ENCODE results near the gene SLC38A11. TPM values are rescaled to one million over a fixed set of nuclear protein-coding genes. Genes with fewer than 3 reads are reported as not detected.

The SLC38A11 gene
- total and polyA plus RNA-seq, 2 of the 8 experiments (the other 6 are each of a cell fraction or from before 2014, with no cell fraction given), result not detected

GRCh38 chr2:164952057-164952702 lies 3.1 kb downstream of the SLC38A11 start:
- no peaks in the 10 kb centered on the region for H3K79me1 ChIP-seq (ENCODE audit: low read depth, low read length)
- no peak overlapping the region for H4K5ac ChIP-seq (ENCODE audit: insufficient read length, low read depth, low read length)
- no peaks in the 10 kb centered on the region for H3K23me2 ChIP-seq (ENCODE audit: low read depth, low read length)
- no peak overlapping the region for H2AK5ac ChIP-seq (ENCODE audit: low read depth, low read length)
- TF ChIP-seq SP1 (IDR thresholded peaks at IDR 0.05; ENCODE audit: low read depth, low read length), result no peak
- TF ChIP-seq NANOG (IDR thresholded peaks at IDR 0.05; ENCODE audit: insufficient read depth, low read depth, low read length, poor library complexity, severe bottlenecking), result no peak
- no peak for TF ChIP-seq PHF8 (conservative IDR thresholded peaks at IDR 0.05; ENCODE audit: low read depth, low read length)
- TF ChIP-seq CTBP2 (IDR thresholded peaks at IDR 0.05; ENCODE audit: borderline replicate concordance, insufficient read depth, insufficient read length, low read length), result no peak
- no peak for TF ChIP-seq RFX5 (IDR thresholded peaks at IDR 0.05; ENCODE audit: borderline replicate concordance, low read depth, low read length)
- no peak for TF ChIP-seq SIX5 (IDR thresholded peaks at IDR 0.05; ENCODE audit: low read depth, low read length)
- no peak for TF ChIP-seq EP300 (IDR thresholded peaks at IDR 0.05; ENCODE audit: borderline replicate concordance in 1 of 2, low read depth in 2 of 2, low read length in 2 of 2)
- TF ChIP-seq RXRA (IDR thresholded peaks at IDR 0.05; ENCODE audit: insufficient read depth, low read depth, low read length), result no peak
- no peak for TF ChIP-seq TCF12 (IDR thresholded peaks at IDR 0.05; ENCODE audit: low read depth, low read length)
- TF ChIP-seq BACH1 (IDR thresholded peaks at IDR 0.05; ENCODE audit: low read length), result no peak
- TF ChIP-seq CBX8 (IDR thresholded peaks at IDR 0.05; ENCODE audit: borderline replicate concordance, low read depth, low read length), result no peak
- TF ChIP-seq GABPA (IDR thresholded peaks at IDR 0.05; ENCODE audit: borderline replicate concordance, insufficient read depth, low read length), result no peak
- TF ChIP-seq RNF2 (IDR thresholded peaks at IDR 0.05; ENCODE audit: borderline replicate concordance, low read depth, low read length, missing control alignments, poor library complexity, severe bottlenecking), result no peak
- no peaks in the 10 kb centered on the region for H3K4me1 ChIP-seq (replicated peaks in 1 of 4; ENCODE audit: control insufficient read depth in 3 of 4, insufficient read depth in 4 of 4, low read length in 3 of 4)
- no peak overlapping the region for H2BK12ac ChIP-seq (ENCODE audit: low read depth, low read length)
- H3K14ac ChIP-seq (ENCODE audit: insufficient read length), result no peak overlapping the region
- no peak for DNase-seq (ENCODE audit: low read depth in 1 of 2, low spot score in 2 of 2)
- no peak overlapping the region for H2BK15ac ChIP-seq (ENCODE audit: low read length)
- no peak overlapping the region for H3K4ac ChIP-seq (replicated peaks; ENCODE audit: insufficient read length, low read depth, low read length)
- H2BK5ac ChIP-seq (ENCODE audit: low read depth, low read length), result no peak overlapping the region
- H3K4me3 ChIP-seq (ENCODE audit: extremely low read depth in 1 of 4, insufficient read depth in 2 of 4, low read depth in 3 of 4, low read length in 4 of 4), result no peak overlapping the region
- POLR2A ChIA-PET (ENCODE audit: partially characterized antibody), result no interaction called here
- H3K9ac ChIP-seq (replicated peaks in 1 of 4; ENCODE audit: extremely low read depth in 1 of 4, low read depth in 3 of 4, low read length in 3 of 4), result no peak overlapping the region
- H3K9me3 ChIP-seq (ENCODE audit: insufficient read depth in 2 of 2, low read depth in 1 of 2, low read length in 1 of 2), result no peaks in the 10 kb centered on the region
- H4K91ac ChIP-seq (replicated peaks; ENCODE audit: insufficient read length, low read length), result no peak overlapping the region
- H2BK20ac ChIP-seq (ENCODE audit: low read length), result no peak overlapping the region
- H3K23ac ChIP-seq (ENCODE audit: insufficient read length), result no peak overlapping the region
- FAIRE-seq, result no peak
- WGBS, 2 experiments (ENCODE audit: extremely low coverage in 1 of 2, insufficient coverage in 1 of 2, insufficient read length in 1 of 2, insufficient replicate concordance in 2 of 2, low coverage in 1 of 2, low lambda C conversion rate in 2 of 2, missing lambda C conversion rate in 1 of 2), result 89% methylated on average over 8 of the region's 8 CpGs; no CpG with 5 or more reads in 1 of the 2 experiments
- H3K36me3 ChIP-seq (ENCODE audit: control insufficient read depth in 2 of 4, insufficient read depth in 4 of 4, low read length in 3 of 4), result no peaks in the 10 kb centered on the region
- no peaks in the 10 kb centered on the region for H4K20me1 ChIP-seq (replicated peaks in 1 of 2; ENCODE audit: control insufficient read depth in 1 of 2, insufficient read depth in 2 of 2, low read length in 2 of 2)
- H3K18ac ChIP-seq (ENCODE audit: extremely low read depth, low read length), result no peak overlapping the region
- H3K27me3 ChIP-seq (replicated peaks in 1 of 4; ENCODE audit: control insufficient read depth in 3 of 4, extremely low read depth in 1 of 4, insufficient read depth in 3 of 4, low read length in 3 of 4), result no peaks in the 10 kb centered on the region
- no peak overlapping the region for H3K56ac ChIP-seq (replicated peaks; ENCODE audit: insufficient read length, low read depth, low read length)
- no peak overlapping the region for H3K27ac ChIP-seq (ENCODE audit: low read depth, low read length)
- CTCF ChIA-PET (ENCODE audit: partially characterized antibody), result interaction anchor here (1.1 kb wide), 1 partner anchor 63 kb away, joined by 3 read pairs; no protein-coding TSS in a partner anchor
- 0 out of 2 replicates have a peak overlapping the region, but pooled peaks have one; percentile 62 for H2AFZ ChIP-seq (ENCODE audit: low read length)
- H3K79me2 ChIP-seq (ENCODE audit: control insufficient read depth in 1 of 2, insufficient read depth in 2 of 2, low read length in 2 of 2), result no peaks in the 10 kb centered on the region
- no peak overlapping the region for H2BK120ac ChIP-seq (replicated peaks; ENCODE audit: low read depth, low read length)
- no peak overlapping the region for H4K8ac ChIP-seq (ENCODE audit: extremely low read depth, insufficient read depth, low read length)
- H3K4me2 ChIP-seq (ENCODE audit: insufficient read depth in 1 of 2, low read depth in 2 of 2, low read length in 2 of 2), result no peak overlapping the region

All from H1 (cell line).